RCC 7860 (cell line): ENCODE data around the gene ALX3.

Experiments
- DNase-seq: peaks from one replicate; pipeline ENCODE4 v3.0.0-alpha.2; 2015; ENCODE audit warnings: low spot score
- FAIRE-seq: peaks from 2 replicates; lab custom pipeline; 2012; peaks lifted over from hg19 to GRCh38; lab: Jason Lieb, UNC

ALX3 gene

DNA sequence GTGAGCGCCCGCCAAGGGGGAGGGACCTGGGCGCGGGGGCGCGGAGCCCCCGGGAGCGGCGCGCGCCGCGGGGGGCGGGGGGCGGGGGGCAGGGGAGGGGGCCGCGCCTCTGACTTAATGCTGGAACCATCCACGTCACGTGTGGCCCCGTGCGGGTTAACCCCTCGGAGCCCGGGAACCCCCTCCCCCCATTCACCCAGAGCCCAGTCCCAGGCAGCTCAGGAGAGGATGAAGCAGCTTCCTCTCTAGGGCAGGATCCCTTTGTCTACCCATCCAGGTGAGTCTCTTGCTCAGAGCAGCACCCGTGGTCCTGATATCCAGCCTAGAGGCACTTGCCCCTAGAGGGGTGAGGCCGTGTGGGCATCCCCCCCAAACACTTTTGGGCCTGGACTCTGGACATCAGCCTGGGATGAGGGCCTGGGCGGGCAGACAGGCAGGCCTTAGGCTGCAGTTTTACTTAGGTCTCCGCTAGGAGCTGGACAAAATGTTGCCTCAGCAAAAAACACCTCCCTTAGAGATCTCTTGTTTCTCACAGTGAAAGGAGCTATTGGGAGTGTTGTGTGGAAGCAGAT, at the start of gene ALX3:
TSS of gene ALX3 (minus strand) at position 2 of the 572 bp plus-strand sequence. CDS start 60 bp downstream, outside the sequence.
- FAIRE-seq (no peak), DNase-seq (no peak)

DNA sequence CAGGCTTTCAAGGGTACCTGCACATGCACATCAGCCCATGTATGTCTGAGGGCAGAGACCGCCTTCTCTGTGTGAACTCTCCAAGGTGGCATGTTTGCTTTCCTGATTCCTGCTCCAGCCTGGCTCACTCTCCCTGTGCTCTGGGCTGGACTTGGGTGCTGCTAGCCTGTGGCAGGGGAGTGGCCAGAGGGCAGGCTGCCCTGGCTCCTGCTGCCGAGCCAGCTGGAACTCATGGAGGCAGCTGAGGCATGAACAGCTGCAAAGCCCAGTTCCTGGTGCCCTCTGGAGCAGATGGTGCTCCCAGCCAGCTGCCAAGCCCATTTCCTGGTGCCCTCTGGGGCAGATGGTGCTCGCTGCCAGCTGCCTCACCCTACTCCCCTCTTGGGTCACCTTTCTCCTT, 49.4 kb upstream of the ALX3 start:
- FAIRE-seq, result no peak
- DNase-seq, result no peak

DNA sequence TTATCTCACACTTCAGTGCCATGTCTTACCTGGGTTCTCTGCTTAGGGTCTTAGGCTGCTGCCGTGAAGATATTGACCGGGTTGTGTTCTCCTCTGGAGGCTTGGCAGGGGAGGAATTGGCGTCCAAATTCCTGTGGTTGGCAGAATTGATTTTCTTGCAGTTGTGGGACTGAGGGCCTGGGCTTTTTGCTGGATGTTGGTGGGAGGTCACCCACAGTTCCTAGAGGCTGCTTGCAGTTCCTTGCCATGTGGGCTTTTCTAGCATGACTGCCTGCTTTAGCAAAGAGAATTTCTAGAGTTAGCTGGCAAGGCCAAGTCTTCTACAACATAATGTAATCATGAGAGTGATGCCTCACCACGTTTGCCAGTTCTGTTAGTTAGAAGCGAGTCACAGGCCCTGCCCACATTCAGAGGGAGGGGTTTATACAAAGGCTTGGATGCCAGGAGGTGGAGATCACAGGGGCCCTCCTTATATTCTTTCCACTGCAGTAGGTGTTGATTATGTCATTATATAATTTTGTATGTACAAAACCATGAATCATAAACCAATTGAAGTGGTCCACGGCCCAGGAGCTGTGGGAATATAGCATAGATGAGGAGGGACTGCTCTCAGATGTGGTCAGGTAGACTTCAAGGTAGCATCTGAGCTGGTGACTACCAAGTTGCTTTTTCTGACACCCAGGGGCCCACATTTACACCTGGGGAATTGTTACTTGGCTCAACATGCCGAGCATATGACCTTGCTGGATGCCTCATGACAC, 48.3 kb upstream of the ALX3 start:
- no peak for FAIRE-seq
- no peak for DNase-seq

DNA sequence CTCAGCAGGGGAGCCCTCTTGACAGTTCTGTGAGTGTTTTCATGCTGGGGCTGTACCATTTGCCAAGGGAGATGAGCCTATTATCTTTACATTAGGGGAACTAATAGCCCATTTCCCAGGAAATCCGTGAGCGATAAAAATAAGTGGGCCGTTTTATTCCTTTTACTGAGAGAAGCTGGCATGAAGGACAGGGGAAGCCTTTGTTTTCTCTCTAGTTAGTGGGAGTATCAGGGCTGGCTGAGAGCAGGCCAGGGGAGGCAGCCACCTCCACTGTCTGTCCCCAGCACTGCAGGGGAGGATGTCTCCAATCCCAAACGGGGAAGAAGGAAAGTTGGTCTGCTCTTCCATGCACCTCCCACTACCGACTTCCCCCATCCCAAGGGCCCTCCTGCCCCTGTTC, 44.3 kb upstream of the ALX3 start:
- no peak for FAIRE-seq

DNA sequence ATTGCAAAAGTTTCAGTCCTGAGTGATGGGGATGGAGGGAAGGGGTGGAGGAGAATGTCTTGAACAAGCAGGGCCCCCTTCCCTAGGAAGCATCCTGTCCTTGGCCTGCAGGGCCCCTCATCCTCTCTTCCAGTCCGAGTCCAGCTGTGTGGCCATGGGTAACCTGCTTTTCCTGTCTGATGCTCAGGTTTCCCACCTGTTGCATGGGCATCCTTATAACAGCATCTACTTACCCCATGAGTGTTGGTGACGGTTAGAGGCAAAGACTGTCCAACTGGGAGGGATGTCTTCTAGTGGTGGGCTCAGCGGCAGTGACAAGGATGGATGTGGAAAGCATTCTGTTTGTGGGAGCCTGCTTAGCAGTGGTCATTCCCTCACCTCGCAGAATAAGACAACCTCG, 43.7 kb upstream of the ALX3 start:
- FAIRE-seq, result no peak
- no peak for DNase-seq

More for the DNA sequence above, 44.3 kb upstream of the ALX3 start:
- no peak for DNase-seq

DNA sequence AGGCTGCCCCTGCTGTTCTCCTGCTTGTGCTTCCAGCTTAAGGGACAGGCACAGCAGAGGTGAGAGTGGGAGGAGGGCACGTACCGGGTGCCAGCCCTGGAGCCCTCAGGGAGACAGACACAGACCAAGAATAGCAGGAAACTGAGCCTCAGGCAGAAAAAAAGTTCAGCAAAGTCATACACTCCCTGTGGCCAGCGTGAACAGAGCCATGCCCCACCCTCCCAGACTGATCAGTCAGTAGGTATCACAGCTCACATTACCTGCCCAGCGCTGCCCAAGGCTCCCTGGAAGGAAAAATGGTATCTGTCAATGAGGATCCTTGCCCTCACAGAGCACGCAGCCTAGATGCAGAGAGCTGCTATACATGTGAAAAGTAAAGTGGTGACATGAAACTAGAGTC, 43.1 kb upstream of the ALX3 start:
- DNase-seq (no peak), FAIRE-seq (no peak)

DNA sequence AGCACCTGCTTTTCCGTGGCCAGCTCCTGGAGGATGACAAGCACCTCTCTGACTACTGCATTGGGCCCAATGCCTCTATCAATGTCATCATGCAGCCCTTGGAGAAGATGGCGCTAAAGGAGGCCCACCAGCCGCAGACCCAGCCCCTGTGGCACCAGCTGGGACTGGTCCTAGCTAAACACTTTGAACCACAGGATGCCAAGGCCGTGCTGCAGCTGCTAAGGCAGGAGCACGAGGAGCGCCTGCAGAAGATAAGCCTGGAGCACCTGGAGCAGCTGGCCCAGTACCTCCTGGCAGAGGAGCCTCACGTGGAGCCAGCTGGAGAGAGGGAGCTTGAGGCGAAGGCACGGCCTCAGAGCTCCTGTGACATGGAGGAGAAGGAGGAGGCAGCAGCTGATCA, 42.2 kb upstream of the ALX3 start:
- DNase-seq (no peak), FAIRE-seq (no peak)

DNA sequence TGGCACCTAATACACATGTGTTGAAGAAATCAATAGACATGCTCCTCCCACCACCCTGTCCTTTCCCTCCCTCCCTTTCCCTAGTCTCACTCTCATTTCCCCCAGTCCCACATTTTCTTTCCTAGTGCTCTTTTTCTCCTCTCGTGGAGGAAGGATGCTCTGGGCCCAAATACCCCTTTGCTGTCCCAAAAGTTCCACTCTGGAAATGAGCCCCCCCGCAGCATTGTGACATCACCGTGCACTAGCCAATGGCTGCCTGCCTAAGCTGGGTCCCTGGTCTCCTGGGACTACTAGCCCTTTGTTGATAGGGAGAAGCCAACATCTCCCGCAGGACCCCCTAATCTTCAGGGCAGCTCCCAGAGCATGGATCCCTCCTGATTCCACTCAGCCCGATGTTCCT, 41.7 kb upstream of the ALX3 start, which contains the start of gene UBL4B:
TSS of gene UBL4B (plus strand) at position 301 of the 400 bp plus-strand sequence. CDS start at position 393, 92 bp downstream.
- DNase-seq (no peak), FAIRE-seq (no peak)

DNA sequence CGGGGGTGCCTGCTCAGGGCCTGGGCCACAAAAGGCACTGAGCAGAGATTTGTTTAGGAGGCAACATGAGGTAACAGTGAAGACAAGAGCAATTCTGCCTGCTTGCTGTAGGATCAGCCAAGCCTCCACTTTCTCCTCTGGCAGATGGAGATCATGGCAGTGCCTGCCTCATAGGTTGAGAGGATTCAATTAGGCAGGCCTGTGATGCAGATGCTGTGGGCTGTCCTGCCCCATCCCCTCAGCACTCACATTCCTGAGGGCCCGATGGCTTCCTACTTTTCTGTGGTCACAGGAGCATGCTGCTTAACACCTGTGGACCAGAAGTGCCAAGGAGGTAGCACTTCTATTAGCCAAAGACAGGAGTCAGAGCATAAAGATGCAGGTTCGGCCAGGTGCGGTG, 40.6 kb upstream of the ALX3 start:
- no peak for FAIRE-seq
- no peak for DNase-seq

DNA sequence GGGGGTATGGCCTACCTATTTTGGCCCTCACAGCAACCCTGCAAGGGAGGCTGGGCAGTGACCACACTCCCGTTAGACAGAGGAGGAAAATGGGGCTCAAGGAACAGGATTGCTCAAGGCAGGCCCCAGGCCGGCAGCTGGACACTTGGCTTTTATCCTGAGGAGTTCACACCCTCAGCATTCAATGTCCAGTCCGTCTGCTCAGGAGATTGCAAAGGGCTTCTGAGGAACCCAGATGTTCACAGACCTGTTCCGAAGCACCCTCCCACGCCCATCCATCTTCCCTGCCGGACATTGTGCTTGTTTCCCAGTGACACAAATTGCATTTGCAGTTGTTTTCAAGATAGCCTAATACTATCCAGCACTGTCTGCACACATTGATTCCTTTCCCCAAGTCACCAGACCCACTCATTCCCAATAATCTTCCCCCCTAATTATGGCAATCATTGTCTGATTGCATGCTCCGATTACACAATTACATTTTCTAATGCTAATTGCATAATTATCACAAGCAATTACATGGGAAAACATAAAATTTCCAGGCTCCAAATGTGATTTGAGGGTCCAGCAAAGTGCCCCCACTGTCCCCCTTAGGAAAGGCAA, 37.5 kb upstream of the ALX3 start:
- no peak for FAIRE-seq
- no peak for DNase-seq

DNA sequence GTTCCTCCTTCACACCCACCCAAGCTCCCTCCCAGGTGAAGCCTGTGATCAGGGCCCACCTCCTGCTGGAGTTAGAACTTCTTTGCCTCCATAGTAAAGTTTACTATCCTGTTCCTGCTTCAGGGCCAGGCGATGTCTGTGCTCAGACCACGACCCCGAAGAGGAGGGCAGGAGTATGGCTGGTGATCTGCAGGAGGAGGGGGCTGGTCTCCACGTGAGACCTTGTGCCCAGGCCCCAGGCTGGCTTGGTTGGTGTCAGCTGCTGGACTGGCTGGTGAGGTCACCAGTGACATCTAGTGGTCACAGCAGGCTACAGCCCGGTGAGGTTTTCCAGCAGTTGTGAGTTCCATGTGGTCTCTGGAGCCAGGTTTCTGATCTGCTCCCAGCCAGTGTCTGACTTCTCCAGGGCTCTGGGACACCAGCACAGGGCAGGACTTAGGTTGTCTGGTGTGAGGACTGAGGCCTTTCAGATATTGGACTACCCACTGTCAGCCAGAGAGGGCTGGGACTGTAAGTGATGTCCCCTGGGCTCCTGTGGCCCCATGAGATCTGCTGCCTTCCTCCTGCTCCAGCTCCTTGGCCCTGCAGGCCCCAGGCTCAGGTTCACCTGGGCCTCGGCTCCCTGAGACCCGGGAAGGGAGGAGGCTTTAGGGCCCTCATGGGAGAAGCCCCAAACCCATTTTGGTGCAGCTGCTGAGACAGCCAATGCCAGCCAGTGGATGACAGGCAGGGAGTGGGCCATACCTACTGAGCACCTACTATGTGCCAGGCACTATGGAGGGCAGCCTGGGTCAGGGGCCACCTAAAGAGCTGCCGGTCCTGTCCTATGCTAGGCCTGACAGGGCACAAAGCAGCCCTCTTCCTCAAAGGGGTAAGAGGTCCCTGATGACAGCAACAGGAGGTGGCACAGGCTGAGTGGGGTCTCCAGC, 35.8 kb upstream of the ALX3 start:
- FAIRE-seq (no peak), DNase-seq (peak; percentile 49)

DNA sequence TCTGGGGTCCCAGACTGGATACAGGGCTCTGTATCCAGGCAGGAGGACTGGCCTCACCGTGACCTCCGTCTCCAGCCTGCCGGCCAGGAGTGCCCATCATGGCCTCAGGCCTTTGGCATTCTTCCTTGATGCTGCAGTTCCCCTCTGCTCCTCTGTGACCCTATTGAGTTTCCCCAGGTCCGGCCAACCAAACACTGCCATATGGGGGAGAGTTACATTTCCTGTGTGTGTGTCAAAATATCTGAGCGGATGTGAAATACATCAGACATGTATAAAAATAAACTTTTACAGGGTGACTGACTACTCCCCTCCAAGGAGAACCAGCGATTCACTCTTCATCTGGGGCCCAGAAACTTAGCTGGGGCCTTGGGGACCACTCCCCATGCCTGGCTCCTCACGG, 31.6 kb upstream of the ALX3 start:
- DNase-seq (no peak), FAIRE-seq (no peak)

DNA sequence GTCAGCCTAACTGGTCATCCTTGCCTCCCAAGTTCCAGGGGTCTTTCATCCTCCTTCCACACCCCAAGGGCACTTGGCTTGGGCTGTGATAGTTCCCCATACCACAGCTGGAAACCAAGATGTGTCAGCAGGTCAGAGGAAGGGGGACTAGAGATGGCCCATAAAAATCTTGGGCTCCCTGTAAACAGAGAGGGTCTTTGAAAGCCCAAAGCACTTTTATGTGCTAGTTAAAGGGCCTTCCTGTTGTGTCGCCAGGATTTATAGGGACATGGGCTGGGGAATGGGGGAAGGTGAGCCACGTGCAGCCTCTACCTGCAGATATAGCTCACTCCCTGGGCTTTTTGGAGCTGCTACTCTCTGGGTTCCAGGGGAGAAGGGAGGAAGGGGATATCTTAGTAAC, 29.9 kb upstream of the ALX3 start:
- no peak for FAIRE-seq
- no peak for DNase-seq

DNA sequence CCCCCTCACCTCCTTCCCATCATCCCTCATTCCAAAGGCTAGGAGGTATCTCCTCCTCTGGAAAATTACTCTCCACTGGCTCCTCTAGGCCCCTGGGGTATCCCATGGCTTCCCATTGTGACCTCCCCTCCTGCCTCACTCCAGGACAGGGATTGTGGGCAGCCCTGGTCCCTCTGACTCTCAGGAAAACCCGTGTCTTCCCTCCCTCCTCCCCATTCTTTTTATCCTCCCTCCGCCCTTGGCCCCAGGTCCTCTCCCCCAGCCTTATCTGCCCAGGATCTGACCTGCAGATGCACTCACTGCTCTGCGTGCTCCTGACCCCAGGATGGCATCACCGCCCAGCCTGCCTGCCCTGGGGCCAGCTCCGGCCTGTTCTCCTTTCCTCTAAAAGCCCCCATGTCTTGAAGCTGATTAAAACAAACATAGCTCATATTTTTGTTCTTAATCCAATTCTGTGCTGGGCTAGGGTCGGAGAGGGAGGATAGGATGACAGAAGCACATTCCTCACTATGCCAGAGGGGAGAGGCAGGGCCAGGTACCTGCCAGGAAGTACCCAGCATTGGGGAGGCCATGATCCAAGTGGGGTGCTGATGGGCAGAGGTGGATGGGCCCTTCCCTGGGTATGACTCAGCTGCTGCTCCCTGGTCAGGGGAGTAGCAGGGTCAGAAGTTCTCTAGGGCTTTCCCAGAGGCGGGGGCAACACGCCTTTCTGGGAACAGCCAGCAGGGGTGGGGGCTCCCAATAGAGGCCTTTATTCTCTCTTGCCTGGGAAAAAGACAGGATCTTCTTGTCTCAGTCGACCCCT, 28.0 kb upstream of the ALX3 start:
- no peak for DNase-seq

DNA sequence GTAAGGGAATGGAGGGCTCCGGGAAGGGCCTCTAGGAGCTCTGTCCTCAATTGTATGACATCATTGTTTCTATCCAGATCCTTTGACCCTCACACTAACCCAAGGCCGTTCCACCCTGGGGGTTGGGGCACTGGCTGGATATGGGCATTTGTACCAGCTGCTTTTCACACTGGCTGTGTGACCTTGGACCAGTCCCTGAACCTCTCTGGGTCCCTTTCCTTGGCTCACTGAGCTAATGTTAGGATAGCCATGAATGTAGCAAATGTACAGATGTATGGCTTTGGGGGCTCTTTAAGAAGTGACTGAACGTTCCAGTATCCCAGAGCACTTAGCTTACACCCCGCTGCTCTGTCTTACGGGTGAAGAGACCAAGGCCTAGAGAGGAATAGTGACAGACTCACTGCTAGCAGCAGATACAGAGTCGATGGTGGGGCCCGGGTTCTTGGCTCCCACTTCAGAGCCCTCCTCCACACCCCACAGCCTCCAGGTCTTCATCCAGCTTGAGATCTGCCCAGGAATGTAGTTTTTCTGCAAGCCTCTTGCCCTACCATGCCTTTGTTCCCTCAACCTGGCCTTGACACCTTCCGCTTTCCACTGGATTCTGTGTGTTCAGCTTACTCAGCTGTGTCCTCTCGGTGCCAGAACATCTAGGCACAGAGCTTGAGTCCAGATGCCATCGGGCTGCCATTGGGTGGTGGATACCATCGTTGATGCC, 27.2 kb upstream of the ALX3 start:
- no peak for FAIRE-seq

More for the DNA sequence above, 28.0 kb upstream of the ALX3 start:
- FAIRE-seq, result no peak

DNA sequence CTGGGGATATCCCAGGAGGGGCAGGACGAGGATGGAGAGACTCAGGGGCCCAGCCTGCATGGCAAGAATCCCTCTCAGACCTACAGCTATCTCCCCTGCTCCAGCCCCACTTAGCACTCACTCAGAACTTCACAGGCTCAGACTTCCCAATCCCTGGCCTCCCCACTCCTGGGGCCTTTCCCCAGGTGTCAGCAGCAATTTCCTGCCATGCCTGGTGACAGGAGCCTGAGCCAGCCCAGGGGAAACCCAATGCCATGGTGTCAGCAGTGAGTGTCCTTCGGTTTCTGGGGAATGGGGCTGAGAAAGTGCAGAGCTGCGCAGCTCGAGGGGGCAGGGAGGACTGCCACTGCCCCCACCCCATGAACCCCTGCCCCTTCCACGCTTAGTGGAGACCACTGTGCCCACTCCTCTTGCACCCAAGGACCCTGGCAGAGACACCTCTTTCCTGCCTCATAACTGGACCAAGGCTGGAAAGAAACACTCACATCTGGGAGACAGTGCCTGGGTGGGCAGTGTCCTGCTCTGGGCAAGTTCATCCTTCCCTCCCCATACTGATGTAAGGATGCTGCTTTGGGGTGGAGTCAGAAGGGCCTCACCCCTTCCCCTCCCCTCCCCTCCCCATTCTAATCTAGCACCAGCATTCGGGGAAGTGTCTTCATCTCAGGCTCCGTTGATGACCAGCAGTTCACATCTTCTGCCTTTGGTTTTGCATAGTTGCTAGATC, 24.6 kb upstream of the ALX3 start:
- FAIRE-seq (no peak), DNase-seq (no peak)

More for the DNA sequence above, 27.2 kb upstream of the ALX3 start:
- DNase-seq, result no peak

DNA sequence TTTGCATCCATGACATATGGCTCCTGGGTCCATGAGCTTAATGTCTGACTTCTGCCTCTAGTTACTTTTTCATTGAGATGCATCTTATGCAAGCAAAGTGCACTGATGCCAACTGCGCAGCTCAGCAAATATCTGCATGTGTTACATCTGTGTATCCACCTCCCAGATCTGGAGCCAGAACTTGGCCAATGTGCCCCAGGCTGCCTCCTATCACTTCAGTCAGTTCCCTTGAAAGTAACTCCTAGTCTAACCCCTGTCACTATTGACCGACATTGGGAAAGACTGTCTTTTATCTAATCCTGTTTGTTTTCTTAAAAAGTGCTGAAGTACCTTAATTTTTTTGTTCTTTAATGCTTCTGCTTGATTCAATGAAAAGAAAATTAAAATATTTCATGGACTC, 22.5 kb upstream of the ALX3 start:
- DNase-seq (no peak), FAIRE-seq (no peak)

DNA sequence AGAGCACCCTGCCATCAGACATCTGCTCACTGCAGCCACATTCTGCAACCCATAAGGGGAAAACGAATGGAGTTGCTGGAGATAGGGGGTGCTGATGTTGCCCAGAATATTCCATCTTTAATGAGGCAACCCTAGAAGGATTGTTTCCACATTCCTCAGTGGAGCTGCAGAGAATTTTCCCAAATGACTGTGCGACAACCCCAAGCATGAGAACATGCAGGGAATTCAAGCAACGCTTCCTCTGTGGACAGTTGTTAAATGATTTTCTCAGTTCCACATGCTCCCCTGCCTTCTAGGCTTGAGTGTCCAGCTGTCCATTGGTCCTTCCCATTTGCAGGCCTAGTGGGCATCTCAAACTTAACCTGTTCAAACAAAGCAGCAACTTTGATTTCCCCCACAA, 21.3 kb upstream of the ALX3 start:
- no peak for FAIRE-seq

DNA sequence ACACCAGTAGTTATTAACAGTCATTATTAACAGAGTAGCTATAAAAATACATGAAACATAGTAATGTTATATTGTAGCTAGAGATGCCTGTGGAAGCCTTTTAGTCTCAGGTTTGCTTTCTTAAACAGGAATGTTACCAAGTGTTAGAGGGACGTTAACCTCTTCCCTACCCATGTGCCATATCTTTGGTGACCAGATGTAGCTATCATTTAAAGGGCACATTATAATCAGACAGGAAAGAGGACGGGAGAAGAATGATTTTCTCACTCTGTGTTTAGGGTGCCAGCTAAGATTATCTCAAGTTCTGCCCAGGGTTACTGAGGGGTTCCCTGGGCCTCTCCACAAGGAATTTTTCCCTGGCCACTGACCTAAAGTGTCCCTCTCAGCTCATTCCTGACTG, 20.9 kb upstream of the ALX3 start:
- FAIRE-seq (no peak), DNase-seq (no peak)

More for the DNA sequence above, 21.3 kb upstream of the ALX3 start:
- DNase-seq, result no peak
